ENCODE data around the gene PIGU. TPM values are rescaled to one million over a fixed set of nuclear protein-coding genes. Genes with fewer than 3 reads are reported as not detected.
A peak's percentile ranks its signal among the peaks of the same experiment; 100 is the strongest.

The PIGU gene
- total and polyA plus RNA-seq, 12 donors: 11.0 to 23.8 (median 14.6) TPM

DNA sequence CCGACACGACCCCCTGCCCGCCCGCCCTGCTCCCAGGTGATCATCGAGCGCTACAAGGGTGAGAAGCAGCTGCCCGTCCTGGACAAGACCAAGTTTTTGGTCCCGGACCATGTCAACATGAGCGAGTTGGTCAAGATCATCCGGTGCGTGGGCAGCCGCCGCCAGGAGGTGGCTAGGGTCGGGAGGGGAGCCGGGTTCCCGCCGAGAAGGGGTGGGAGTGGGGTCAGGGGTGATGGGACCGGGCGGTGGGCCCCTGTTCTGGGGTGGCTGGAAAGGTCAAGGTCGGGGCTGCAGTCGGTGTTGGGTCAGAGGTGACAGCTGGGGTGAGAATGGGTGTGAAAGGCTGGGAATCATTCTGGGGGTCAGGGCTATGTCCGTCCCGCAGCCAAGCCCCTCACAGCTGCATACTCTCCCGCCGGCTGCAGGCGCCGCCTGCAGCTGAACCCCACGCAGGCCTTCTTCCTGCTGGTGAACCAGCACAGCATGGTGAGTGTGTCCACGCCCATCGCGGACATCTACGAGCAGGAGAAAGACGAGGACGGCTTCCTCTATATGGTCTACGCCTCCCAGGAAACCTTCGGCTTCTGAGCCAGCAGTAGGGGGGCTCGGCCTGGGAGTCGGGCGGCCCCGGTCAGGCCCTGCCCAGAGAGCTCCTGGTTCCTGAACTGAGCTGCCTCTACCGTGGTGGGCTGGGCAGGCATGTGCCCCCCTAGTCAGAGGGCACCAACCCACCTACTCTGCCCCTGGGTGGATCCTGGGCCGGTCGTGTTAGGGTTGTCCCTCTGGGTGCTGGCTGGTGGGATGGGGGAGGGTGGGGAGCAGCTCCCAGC is 117.4 kb downstream of the PIGU start:
- ATAC-seq: peak; percentile 2 to 28 (median 5)
- intact Hi-C loops (cut with DNase I): loop anchor here in 1 of 10 donors (5.0 kb wide), 1 partner anchor 148 kb away; no protein-coding TSS in a partner anchor
- Histone ChIP-seq H3K9me3 (no peaks in the 10 kb centered on the region), H3K27me3 (no peaks in the 10 kb centered on the region), H3K4me3 (peak overlapping the region in 9 of 10 donors; percentile 63 to 93 (median 77)), H3K36me3 (peaks cover 0 to 13% (median 0%) of the 10 kb centered on the region in 9 donors), H3K4me1 (peaks cover 0 to 28% (median 14%) of the 10 kb centered on the region in 9 donors), H3K27ac (peak overlapping the region; percentile 71 to 98 (median 94))
- 39 to 43% methylated on average over 43 of the region's 43 CpGs for WGBS, 2 donors
- TF ChIP-seq, protein P1, sequence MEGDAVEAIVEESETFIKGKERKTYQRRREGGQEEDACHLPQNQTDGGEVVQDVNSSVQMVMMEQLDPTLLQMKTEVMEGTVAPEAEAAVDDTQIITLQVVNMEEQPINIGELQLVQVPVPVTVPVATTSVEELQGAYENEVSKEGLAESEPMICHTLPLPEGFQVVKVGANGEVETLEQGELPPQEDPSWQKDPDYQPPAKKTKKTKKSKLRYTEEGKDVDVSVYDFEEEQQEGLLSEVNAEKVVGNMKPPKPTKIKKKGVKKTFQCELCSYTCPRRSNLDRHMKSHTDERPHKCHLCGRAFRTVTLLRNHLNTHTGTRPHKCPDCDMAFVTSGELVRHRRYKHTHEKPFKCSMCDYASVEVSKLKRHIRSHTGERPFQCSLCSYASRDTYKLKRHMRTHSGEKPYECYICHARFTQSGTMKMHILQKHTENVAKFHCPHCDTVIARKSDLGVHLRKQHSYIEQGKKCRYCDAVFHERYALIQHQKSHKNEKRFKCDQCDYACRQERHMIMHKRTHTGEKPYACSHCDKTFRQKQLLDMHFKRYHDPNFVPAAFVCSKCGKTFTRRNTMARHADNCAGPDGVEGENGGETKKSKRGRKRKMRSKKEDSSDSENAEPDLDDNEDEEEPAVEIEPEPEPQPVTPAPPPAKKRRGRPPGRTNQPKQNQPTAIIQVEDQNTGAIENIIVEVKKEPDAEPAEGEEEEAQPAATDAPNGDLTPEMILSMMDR (IDR thresholded peaks at IDR 0.05): peak in 1 of 9 donors; percentile 13
- DNase-seq: peak in 1 of 2 donors; percentile 39

DNA sequence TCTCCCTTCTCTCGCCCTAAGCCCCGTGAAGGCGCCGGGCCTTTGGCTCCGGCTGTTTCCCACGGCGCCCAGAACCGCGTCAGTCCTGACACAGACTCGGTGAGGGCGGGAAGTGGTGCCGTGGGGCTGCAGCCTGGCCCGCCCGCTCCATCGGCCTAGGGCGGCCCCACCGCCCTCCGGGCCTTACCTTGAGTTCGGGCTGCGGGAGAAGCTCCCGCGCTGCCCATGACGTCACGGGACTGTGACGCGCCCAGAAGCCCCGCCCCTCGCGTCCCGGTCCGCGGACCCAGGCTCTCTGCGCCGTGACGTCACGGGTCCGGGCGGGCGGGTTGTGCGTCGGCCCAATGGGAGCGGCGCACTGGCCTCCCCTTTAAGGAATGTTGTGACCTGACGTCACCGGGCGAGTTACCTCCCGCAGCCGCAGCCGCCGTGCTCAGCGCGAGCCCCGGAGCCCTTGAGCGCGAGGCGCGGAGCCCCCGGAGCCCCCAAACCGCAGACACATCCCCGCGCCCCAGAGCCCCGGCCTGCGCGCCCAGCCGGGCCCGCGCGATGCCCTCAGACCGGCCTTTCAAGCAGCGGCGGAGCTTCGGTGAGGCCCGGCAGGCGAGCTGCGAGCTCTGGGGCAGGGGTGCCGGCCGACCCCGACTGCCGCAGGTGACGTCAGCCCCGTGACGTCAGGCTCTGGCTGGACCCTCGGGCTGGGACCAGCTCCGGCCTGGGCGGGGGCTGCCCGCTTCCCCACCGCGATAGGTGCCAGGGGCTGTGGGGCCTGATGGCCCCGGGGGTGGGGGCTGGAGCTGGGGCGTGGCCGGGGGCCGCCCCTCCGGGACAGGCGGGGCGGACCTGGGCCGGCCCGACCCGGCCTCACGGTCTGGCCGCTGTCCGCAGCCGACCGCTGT is 118.3 kb downstream of the PIGU start, which contains the start of gene MAP1LC3A:
Gene MAP1LC3A (plus strand): TSS at position 399 of the 899 bp plus-strand sequence. CDS start 151 bp downstream, at position 550.
- Histone ChIP-seq H3K36me3 (peaks cover 0 to 13% (median 0%) of the 10 kb centered on the region in 9 donors), H3K27me3 (no peaks in the 10 kb centered on the region), H3K9me3 (no peaks in the 10 kb centered on the region), H3K4me1 (peaks cover 0 to 32% (median 15%) of the 10 kb centered on the region in 9 donors), H3K4me3 (peak within 1 kb of the TSS; percentile 63 to 93 (median 74)), H3K27ac (peak within 1 kb of the TSS; percentile 71 to 98 (median 94))
- TF ChIP-seq, protein P1 (IDR thresholded peaks at IDR 0.05): no peak
- 3 to 4% methylated on average over 91 to 103 of the region's 103 CpGs for WGBS, 2 donors
- ATAC-seq (peak; percentile 91 to 97 (median 96)), DNase-seq (peak; percentile 95 to 97)
- intact Hi-C loops (cut with DNase I): loop anchor here in 1 of 10 donors (5.0 kb wide), 1 partner anchor 149 kb away; no protein-coding TSS in a partner anchor

DNA sequence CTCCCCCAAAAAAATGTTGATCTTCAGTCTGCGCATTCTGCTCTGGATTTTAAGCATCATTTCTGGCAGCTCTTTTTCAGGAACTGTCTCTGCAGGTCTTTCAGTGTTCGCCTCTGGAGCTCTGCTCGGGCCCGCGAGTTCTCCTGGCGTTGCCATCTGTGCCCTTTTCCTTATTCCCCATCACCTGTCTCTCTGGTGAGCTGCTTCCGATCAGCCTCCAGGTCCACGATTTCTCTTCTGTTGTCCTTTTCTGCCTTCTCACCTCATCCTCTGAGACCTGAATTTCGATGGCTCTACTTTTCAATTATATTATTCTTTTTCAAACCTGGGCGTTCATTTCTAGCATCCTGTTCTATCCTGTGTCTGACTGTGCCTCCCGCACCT is 119.0 kb downstream of the PIGU start:
- H3K4me1 ChIP-seq: peaks cover 0 to 38% (median 21%) of the 10 kb centered on the region in 9 donors
- peak overlapping the region; percentile 71 to 98 (median 94) for H3K27ac ChIP-seq
- H3K9me3 ChIP-seq: no peaks in the 10 kb centered on the region
- no peaks in the 10 kb centered on the region for H3K27me3 ChIP-seq
- TF ChIP-seq, protein P1 (IDR thresholded peaks at IDR 0.05): no peak
- intact Hi-C loops (cut with DNase I): loop anchor here in 1 of 10 donors (5.0 kb wide), 1 partner anchor 149 kb away; no protein-coding TSS in a partner anchor
- H3K36me3 ChIP-seq: peaks cover 0 to 13% (median 0%) of the 10 kb centered on the region in 9 donors
- no peak for DNase-seq
- WGBS, 2 donors: 31 to 38% methylated on average over 11 of the region's 11 CpGs
- no peak for ATAC-seq
- H3K4me3 ChIP-seq: peak overlapping the region; percentile 63 to 93 (median 74)

Measured in heart right ventricle (tissue), 16 donors.